Measurements from ENCODE around the gene EXOSC9. TPM values are rescaled to one million over a fixed set of nuclear protein-coding genes. Genes with fewer than 3 reads are reported as not detected.

Gene EXOSC9
- total and polyA plus RNA-seq, 8 donors: 6.3 to 15.9 (median 7.8) TPM

DNA sequence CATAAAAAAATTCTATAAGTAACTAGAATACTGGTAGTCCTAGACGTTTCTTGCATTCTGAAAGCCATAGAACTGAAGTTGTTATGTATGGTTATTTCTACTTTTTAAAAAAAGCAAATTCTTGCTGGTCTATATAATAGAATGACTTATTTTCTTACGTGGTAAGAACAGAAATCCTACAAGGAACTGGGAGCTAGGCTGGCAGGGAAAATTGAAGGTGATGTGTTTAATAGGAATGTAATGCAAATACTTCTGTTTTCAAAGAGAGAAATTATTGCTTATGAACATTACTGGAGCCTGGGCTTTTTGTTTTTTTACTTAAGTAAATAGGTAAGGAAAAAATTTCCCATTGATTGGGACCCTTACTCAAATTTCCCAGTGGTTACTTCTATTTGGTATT, 13.6 kb downstream of the EXOSC9 start:
- H3K27ac ChIP-seq: no peak overlapping the region
- H3K4me3 ChIP-seq: no peak overlapping the region
- DNase-seq (no peak), FAIRE-seq (no peak), ATAC-seq (no peak)
- intact Hi-C loops (cut with DNase I): no loop called here
- no peaks in the 10 kb centered on the region for H3K4me1 ChIP-seq
- no peak for TF ChIP-seq CTCF (IDR thresholded peaks at IDR 0.05)
- H3K27me3 ChIP-seq: no peaks in the 10 kb centered on the region
- peaks cover 0 to 57% (median 0%) of the 10 kb centered on the region in 3 donors for H3K36me3 ChIP-seq
- no peaks in the 10 kb centered on the region for H3K9me3 ChIP-seq
- WGBS, 2 donors: 85 to 86% methylated on average over 2 of the region's 2 CpGs

GRCh38 chr4:121817006-121817405, 15.9 kb downstream of the EXOSC9 start:
- Histone ChIP-seq H3K36me3 (peaks cover 0 to 40% (median 0%) of the 10 kb centered on the region in 3 donors), H3K4me1 (no peaks in the 10 kb centered on the region), H3K9me3 (no peaks in the 10 kb centered on the region), H3K4me3 (no peak overlapping the region), H3K27ac (no peak overlapping the region), H3K27me3 (no peaks in the 10 kb centered on the region)
- no peak for TF ChIP-seq CTCF (IDR thresholded peaks at IDR 0.05)
- 72 to 79% methylated on average over 3 of the region's 3 CpGs for WGBS, 2 donors
- DNase-seq (no peak), ATAC-seq (no peak), FAIRE-seq (no peak)
- intact Hi-C loops (cut with DNase I): no loop called here

DNA sequence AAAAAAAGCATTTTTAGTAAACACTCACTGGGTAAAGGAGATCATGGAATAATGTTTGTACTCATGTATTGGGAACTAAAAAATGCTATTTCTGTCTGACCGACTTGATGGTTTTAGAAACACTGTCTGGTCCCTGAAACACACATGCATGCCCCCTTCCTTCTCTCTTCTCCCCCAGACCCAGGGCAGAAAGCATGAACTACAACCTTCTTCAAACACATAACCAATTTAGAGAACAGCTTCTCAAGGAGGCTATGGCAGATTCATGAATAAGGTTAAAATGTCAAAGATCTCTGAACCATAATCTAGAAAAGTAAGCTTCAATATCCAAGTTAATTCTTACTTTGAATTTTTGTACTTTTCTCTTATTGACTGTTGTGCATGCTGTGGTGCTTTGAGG, 16.6 kb downstream of the EXOSC9 start:
- FAIRE-seq: no peak
- no peak for DNase-seq
- WGBS, 2 donors: 58 to 84% methylated on average over 1 of the region's 1 CpG
- H3K4me3 ChIP-seq: no peak overlapping the region
- ATAC-seq: no peak
- H3K27ac ChIP-seq: no peak overlapping the region
- H3K27me3 ChIP-seq: no peaks in the 10 kb centered on the region
- intact Hi-C loops (cut with DNase I): no loop called here
- TF ChIP-seq CTCF (IDR thresholded peaks at IDR 0.05): no peak
- no peaks in the 10 kb centered on the region for H3K9me3 ChIP-seq
- H3K4me1 ChIP-seq: peaks cover 0 to under 1% (median 0%) of the 10 kb centered on the region in 3 donors
- peaks cover 0 to 37% (median 0%) of the 10 kb centered on the region in 3 donors for H3K36me3 ChIP-seq

GRCh38 chr4:121818215-121818614, 17.1 kb downstream of the EXOSC9 start:
- no peak for TF ChIP-seq CTCF (IDR thresholded peaks at IDR 0.05)
- FAIRE-seq: no peak

DNA sequence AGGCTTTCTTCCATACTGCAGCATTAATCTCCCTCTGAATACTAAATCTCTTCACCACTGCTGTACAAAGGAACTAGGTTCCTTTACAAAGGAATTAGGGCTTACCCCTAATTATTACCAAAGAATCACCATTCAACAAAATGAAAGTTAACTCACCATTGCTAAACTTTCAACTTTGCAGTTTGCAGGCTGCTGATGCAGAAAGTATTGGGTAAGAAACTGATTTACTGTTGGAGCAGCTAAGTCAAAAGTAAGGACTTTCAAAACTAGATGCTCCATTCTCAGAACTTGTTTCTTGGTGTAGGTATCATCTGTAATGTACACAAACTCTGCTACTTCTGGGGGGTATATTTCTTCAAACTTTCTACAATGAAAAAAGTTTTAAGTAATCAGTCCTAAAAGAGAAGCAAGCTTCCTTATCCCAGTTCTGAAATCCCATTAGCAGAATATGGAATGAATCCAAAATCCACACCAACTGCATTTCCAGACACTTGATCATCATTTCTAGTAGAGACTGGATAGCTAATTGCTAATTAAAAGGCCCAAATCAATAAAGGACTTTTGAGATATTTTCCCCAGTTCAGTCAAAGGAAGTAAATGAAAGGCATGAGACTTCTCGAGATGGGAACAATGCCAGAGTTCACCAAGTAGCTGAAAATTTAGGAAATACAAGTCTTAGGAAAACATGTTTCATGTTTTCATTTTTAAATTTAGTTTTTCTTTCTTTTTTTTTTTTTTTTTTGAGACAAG, 18.3 kb downstream of the EXOSC9 start:
- WGBS, 2 donors: 87 to 95% methylated on average over 1 of the region's 1 CpG
- intact Hi-C loops (cut with DNase I): no loop called here

More at GRCh38 chr4:121818215-121818614, 17.1 kb downstream of the EXOSC9 start:
- intact Hi-C loops (cut with DNase I): no loop called here
- Histone ChIP-seq H3K4me1 (peaks cover 0 to 3% (median 0%) of the 10 kb centered on the region in 3 donors), H3K27me3 (no peaks in the 10 kb centered on the region), H3K27ac (no peak overlapping the region), H3K4me3 (no peak overlapping the region), H3K36me3 (peaks cover 0 to 32% (median 0%) of the 10 kb centered on the region in 3 donors), H3K9me3 (no peaks in the 10 kb centered on the region)
- ATAC-seq: no peak
- WGBS, 2 donors: 34 to 68% methylated on average over 1 of the region's 1 CpG
- DNase-seq: no peak

More for the DNA sequence above, 18.3 kb downstream of the EXOSC9 start:
- no peaks in the 10 kb centered on the region for H3K9me3 ChIP-seq
- H3K27ac ChIP-seq: no peak overlapping the region
- peaks cover 0 to 21% (median 0%) of the 10 kb centered on the region in 3 donors for H3K36me3 ChIP-seq
- peaks cover 0 to 6% (median 0%) of the 10 kb centered on the region in 3 donors for H3K4me1 ChIP-seq
- FAIRE-seq (no peak), DNase-seq (no peak), ATAC-seq (no peak)
- H3K27me3 ChIP-seq: no peaks in the 10 kb centered on the region
- no peak overlapping the region for H3K4me3 ChIP-seq
- no peak for TF ChIP-seq CTCF (IDR thresholded peaks at IDR 0.05)
